Sigmoid colon (tissue), 7 donors: Measurements from ENCODE around the gene ZNF445. TPM values are rescaled to one million over a fixed set of nuclear protein-coding genes. Genes with fewer than 3 reads are reported as not detected.

Source experiments
- DNase-seq: peaks from one replicate; pipeline ENCODE4 v3.0.0-alpha.2; 2019
- H3K27ac ChIP-seq, 4 donors: fragments of 200-600 bp; sonication (generic); one replicate each; pipeline ENCODE4 v1.5.1; 2016 to 2019; ENCODE audit warnings: mild to moderate bottlenecking in 1 of 4
- H3K27me3 ChIP-seq, 3 donors: fragments of 200-600 bp; sonication (generic); one replicate each; pipeline ENCODE4 v1.5.1; 2019; ENCODE audit warnings: mild to moderate bottlenecking in 1 of 3
- H3K36me3 ChIP-seq, 4 donors: fragments of 200-600 bp; sonication (generic); one replicate each; pipeline ENCODE4 v1.5.1; 2016 to 2019
- H3K4me1 ChIP-seq, 4 donors: fragments of 200-600 bp; sonication (generic); one replicate each; pipeline ENCODE4 v1.5.1; 2017 to 2019
- H3K4me3 ChIP-seq, 4 donors: fragments of 200-600 bp; sonication (generic); one replicate each; pipeline ENCODE4 v1.5.1; 2017 to 2019; ENCODE audit warnings: mild to moderate bottlenecking in 2 of 4, moderate library complexity in 1 of 4
- H3K9me3 ChIP-seq, 4 donors: fragments of 200-600 bp in 3 of 4; sonication (generic) in 3 of 4; one replicate each; pipeline versions ENCODE4 v1.5.1 to v1.6.1; 2013 to 2019
- EP300 ChIP-seq, 4 donors: sonication (generic); formaldehyde crosslinking; IDR thresholded peaks; one replicate each; pipeline ENCODE4 v1.6.1; 2017; ENCODE audit warnings: antibody characterized with exemption in 4 of 4
- POLR2A ChIP-seq, 2 donors: fragments of 450-650 bp; IDR thresholded peaks; one replicate each; pipeline ENCODE4 v1.6.1; 2016; ENCODE audit warnings: antibody characterized with exemption in 2 of 2, mild to moderate bottlenecking in 2 of 2, moderate library complexity in 2 of 2
- POLR2AphosphoS5 ChIP-seq, 4 donors: sonication (generic); formaldehyde crosslinking; IDR thresholded peaks; one replicate each; pipeline ENCODE4 v1.6.1; 2017; ENCODE audit warnings: antibody characterized with exemption in 4 of 4
- WGBS, 2 donors: extraction: QIAGEN DNeasy Blood & Tissue Kit; methylation state at CpG; one replicate each; pipeline ENCODE4 v1.1.7; 2013; 5-methylcytosine and 5-hydroxymethylcytosine counted together
- intact Hi-C: fragments of 100-400 bp; cut with DNase I; formaldehyde crosslinking; loops from one replicate; pipeline ENCODE4 v1.15.1; 2023
- polyA plus RNA-seq, 3 donors: library from polyadenylated mRNA; stranded (reverse); fragments of 200-250 nt; gene quantifications; one replicate each; pipeline ENCODE4 v1.2.3, GENCODE V29; 2013
- total RNA-seq, 4 donors: library from RNA; depleted of rRNA; stranded (reverse); fragments of >200 nt; gene quantifications; one replicate each; pipeline ENCODE4 v1.1.0, GENCODE V29; 2016
- TF ChIP-seq, protein P1 (sequence below), 4 experiments: fragments of 450-650 bp in 3 of 4; fragments of 200-600 bp in 1 of 4; IDR thresholded peaks; one replicate each; pipeline ENCODE4 v1.5.1; 2016 to 2019; ENCODE audit warnings: antibody characterized with exemption in 4 of 4, mild to moderate bottlenecking in 3 of 4, moderate library complexity in 2 of 4
- donor health status: healthy with polysubstance abuse.
- donor health status: Bipolar disorder and iron deficiency.
- donor health status: healthy.

ZNF445 gene
- total and polyA plus RNA-seq, 7 donors: 1.2 to 13.3 (median 7.1) TPM

DNA sequence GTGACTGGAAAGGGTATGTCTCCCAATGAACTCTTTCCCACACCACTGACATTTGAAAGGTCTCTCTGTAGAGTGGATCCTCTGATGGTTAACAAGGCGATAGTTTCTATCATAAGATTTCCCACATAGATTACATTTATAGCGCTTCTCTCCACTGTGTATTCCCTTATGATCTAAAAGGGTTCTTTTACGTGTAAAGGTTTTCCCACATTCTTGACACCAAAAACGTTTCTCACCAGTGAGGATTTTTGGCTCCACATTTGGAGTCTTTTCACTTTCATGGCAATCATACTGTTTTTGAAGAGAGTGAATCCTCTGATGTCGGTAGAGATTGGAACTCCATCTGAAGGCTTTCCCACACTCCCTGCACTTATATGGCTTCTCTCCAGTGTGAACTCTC is 30.5 kb downstream of the ZNF445 start:
- Histone ChIP-seq H3K27me3 (no peaks in the 10 kb centered on the region), H3K4me1 (no peaks in the 10 kb centered on the region), H3K27ac (no peak overlapping the region), H3K4me3 (no peak overlapping the region), H3K9me3 (peaks cover 0 to 3% (median 0%) of the 10 kb centered on the region in 4 donors), H3K36me3 (peaks cover 39 to 83% (median 56%) of the 10 kb centered on the region in 4 donors)
- WGBS, 2 donors: 95 to 98% methylated on average over 5 of the region's 5 CpGs
- intact Hi-C loops: no loop called here
- TF ChIP-seq, protein P1, sequence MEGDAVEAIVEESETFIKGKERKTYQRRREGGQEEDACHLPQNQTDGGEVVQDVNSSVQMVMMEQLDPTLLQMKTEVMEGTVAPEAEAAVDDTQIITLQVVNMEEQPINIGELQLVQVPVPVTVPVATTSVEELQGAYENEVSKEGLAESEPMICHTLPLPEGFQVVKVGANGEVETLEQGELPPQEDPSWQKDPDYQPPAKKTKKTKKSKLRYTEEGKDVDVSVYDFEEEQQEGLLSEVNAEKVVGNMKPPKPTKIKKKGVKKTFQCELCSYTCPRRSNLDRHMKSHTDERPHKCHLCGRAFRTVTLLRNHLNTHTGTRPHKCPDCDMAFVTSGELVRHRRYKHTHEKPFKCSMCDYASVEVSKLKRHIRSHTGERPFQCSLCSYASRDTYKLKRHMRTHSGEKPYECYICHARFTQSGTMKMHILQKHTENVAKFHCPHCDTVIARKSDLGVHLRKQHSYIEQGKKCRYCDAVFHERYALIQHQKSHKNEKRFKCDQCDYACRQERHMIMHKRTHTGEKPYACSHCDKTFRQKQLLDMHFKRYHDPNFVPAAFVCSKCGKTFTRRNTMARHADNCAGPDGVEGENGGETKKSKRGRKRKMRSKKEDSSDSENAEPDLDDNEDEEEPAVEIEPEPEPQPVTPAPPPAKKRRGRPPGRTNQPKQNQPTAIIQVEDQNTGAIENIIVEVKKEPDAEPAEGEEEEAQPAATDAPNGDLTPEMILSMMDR (IDR thresholded peaks at IDR 0.05): no peak
- TF ChIP-seq EP300 (IDR thresholded peaks at IDR 0.05): no peak
- TF ChIP-seq POLR2A (IDR thresholded peaks at IDR 0.05): no peak
- TF ChIP-seq POLR2AphosphoS5 (IDR thresholded peaks at IDR 0.05): no peak
- no peak for DNase-seq

DNA sequence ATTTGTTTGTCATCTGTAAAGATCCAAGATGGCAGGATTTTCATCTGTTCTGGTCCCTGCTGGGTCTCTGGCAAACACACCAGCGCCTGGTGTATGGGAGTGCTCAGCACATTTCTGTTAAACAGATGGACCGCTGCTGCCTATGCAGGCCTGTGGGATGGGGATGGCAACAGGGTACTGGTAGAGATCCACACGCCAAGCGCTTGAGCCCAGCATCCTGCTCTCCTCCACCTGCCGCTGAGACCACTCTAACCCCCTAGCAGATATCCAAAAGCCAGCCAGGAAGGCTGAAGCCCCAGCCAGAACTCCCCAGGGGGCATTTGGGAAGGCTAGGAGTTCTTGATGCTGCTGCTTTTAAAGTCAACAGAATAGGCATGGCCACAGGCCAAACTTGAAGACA is 31.7 kb downstream of the ZNF445 start:
- Histone ChIP-seq H3K4me1 (peaks cover 0 to 6% (median 4%) of the 10 kb centered on the region in 4 donors), H3K9me3 (peaks cover 0 to 3% (median 0%) of the 10 kb centered on the region in 4 donors), H3K27me3 (no peaks in the 10 kb centered on the region), H3K4me3 (no peak overlapping the region), H3K36me3 (peaks cover 38 to 73% (median 45%) of the 10 kb centered on the region in 4 donors), H3K27ac (no peak overlapping the region)
- no peak for DNase-seq
- TF ChIP-seq EP300 (IDR thresholded peaks at IDR 0.05) (no peak), POLR2A (IDR thresholded peaks at IDR 0.05) (no peak), POLR2AphosphoS5 (IDR thresholded peaks at IDR 0.05) (no peak)
- TF ChIP-seq, protein P1 (IDR thresholded peaks at IDR 0.05): no peak
- WGBS, 2 donors: 97 to 99% methylated on average over 5 of the region's 5 CpGs
- intact Hi-C loops: no loop called here

DNA sequence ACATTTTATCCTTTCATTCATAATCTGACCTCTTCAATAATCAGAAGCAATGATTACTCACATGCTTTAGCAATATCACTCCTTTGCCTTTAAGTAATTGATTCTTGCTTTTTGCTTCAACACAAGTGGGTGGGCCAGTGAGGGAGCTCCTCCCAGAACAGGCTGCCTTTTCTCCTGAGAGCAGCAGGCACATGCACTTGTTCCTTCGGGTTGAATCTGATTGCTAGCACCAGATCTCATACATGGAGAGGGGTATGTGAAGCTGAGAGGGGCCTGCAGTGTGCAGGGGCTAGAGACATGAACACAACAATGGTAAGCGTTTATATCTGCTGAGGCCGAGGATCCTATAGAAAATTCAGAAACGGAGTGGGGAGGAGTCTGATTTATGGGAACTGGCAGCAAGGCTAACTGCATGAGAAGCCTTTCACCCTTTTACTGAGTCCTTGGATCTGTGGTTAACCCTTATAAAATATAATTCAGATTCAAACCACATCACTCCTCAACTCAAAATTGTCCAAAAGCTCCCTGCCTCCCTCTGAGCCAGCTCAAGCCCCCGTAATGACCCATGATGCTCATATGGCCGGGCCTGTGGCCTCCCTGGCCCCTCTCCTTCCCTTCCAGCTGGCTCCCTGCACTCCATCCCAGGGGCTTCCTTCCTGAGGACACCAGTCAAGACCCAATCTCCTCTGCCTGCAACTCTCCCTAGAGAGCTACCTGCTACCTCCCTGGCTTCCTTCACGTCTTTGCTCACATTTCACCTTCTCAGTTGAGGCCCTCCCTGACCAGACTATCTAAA is 32.4 kb downstream of the ZNF445 start:
- no peaks in the 10 kb centered on the region for H3K27me3 ChIP-seq
- peaks cover 0 to 3% (median 0%) of the 10 kb centered on the region in 4 donors for H3K9me3 ChIP-seq
- no peak overlapping the region for H3K27ac ChIP-seq
- no peak overlapping the region for H3K4me3 ChIP-seq
- H3K4me1 ChIP-seq: peaks cover 0 to 13% (median 11%) of the 10 kb centered on the region in 4 donors
- intact Hi-C loops: no loop called here
- 96% methylated on average over 7 of the region's 7 CpGs for WGBS, 2 donors
- TF ChIP-seq, protein P1 (IDR thresholded peaks at IDR 0.05): no peak
- TF ChIP-seq EP300 (IDR thresholded peaks at IDR 0.05): no peak
- TF ChIP-seq POLR2A (IDR thresholded peaks at IDR 0.05): no peak
- TF ChIP-seq POLR2AphosphoS5 (IDR thresholded peaks at IDR 0.05): no peak
- H3K36me3 ChIP-seq: peaks cover 31 to 66% (median 39%) of the 10 kb centered on the region in 4 donors
- DNase-seq: no peak

DNA sequence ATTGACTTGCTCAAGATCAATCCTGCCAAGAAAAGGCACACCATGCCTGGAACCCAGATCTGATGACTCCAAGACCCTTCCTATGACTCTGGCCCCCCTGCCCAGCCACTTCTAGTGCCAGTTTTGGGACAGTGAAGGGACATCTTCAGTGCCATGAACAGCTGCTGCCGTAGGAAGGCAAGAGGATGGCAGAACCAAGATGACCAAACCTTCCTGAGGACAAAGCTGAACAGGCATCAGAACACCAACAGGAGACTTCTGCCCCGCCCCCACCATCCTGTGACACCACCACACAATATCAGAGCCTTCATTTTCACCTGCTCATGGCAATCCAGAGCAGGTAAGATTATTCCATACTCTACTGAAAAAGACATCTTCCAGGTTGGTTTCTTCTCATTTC is 33.0 kb downstream of the ZNF445 start:
- H3K36me3 ChIP-seq: peaks cover 24 to 59% (median 32%) of the 10 kb centered on the region in 4 donors
- H3K4me1 ChIP-seq: peaks cover 0 to 20% (median 18%) of the 10 kb centered on the region in 4 donors
- DNase-seq: no peak
- H3K9me3 ChIP-seq: peaks cover 0 to 3% (median 0%) of the 10 kb centered on the region in 4 donors
- intact Hi-C loops: no loop called here
- WGBS, 2 donors: 96 to 97% methylated on average over 2 of the region's 2 CpGs
- H3K27ac ChIP-seq: no peak overlapping the region
- TF ChIP-seq POLR2AphosphoS5 (IDR thresholded peaks at IDR 0.05) (no peak), POLR2A (IDR thresholded peaks at IDR 0.05) (no peak), EP300 (IDR thresholded peaks at IDR 0.05) (no peak)
- TF ChIP-seq, protein P1 (IDR thresholded peaks at IDR 0.05): no peak
- H3K27me3 ChIP-seq: no peaks in the 10 kb centered on the region
- H3K4me3 ChIP-seq: no peak overlapping the region
